GM12873 (cell line): ENCODE measurements around the gene LYRM7.

Source experiments
- TF ChIP-seq, protein P1 (sequence below): IDR thresholded peaks from 2 replicates; pipeline ENCODE4 v1.5.1; 2012; ENCODE audit warnings: low read depth, mild to moderate bottlenecking, moderate library complexity, low read length, control low read depth; ENCODE audit not compliant: insufficient read depth; ENCODE audit errors: missing control alignments

The LYRM7 gene

DNA sequence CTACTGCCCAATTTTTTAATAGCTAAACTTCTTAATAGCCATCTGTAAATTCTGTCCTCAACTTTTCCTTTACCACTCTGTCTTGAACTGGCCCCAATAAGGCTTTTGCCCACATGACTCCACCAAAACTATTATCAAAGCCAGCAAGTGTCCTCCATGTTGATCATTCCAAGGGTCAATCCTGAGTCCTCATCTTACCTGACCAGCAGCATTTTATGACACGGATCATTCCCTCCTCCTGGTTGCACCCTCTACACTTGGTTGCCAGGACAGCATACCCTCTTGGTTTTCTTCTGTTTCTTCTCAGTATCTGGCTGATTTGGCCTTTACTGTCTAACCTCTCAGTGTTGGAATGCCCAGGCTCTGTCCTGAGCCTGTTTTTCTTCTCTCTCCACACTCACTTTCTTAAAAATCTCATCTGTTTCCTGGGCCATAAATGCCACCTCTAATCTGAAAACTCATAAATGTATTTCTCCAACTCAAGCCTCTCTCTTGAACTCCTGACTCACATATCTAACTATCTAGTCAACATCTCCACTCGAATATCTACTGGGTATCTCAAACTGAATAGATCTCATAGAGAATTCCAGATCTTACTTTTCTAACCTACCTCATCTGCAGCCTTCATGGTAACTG lies 53.1 kb downstream of the LYRM7 start:
- TF ChIP-seq, protein P1, sequence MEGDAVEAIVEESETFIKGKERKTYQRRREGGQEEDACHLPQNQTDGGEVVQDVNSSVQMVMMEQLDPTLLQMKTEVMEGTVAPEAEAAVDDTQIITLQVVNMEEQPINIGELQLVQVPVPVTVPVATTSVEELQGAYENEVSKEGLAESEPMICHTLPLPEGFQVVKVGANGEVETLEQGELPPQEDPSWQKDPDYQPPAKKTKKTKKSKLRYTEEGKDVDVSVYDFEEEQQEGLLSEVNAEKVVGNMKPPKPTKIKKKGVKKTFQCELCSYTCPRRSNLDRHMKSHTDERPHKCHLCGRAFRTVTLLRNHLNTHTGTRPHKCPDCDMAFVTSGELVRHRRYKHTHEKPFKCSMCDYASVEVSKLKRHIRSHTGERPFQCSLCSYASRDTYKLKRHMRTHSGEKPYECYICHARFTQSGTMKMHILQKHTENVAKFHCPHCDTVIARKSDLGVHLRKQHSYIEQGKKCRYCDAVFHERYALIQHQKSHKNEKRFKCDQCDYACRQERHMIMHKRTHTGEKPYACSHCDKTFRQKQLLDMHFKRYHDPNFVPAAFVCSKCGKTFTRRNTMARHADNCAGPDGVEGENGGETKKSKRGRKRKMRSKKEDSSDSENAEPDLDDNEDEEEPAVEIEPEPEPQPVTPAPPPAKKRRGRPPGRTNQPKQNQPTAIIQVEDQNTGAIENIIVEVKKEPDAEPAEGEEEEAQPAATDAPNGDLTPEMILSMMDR = no peak

DNA sequence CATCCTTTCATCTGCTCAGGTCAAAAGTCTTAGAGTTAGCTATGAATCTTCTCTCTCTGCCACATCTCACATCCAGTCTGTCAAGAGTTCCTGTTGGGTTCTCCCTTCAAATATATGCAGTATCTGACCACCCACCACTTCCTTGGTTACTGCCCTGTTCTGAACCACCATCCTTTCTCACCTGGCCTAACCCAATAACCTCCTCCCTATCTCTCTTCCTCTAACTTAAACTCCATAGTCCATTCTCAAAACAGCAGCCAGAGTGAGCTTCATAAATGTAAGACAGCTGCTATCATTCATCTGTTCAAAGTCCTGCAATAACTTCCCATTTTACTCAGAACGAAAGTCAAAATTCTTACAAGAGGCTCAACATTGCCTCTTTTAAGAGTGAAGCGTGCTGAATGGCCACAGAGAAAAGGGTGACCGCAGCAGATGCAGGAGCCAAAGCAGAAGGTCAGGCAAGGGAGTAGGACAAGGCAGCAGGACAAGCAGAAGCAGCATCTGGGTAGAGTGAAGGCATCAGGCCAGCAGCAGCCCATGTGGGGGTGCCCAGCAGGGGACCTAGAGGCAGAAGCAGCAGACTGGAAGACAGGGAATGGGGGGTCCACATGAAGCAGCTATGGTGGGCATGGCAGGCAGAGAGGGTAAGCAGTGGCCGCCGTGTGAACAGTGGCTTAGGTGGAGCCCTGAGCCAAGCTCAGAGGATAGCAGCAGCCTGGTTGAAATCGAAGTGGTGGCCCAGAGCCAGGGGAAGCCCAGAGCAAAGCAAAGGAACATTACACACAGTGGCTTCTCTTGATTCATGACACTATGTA lies 53.9 kb downstream of the LYRM7 start:
- TF ChIP-seq, protein P1 = no peak

DNA sequence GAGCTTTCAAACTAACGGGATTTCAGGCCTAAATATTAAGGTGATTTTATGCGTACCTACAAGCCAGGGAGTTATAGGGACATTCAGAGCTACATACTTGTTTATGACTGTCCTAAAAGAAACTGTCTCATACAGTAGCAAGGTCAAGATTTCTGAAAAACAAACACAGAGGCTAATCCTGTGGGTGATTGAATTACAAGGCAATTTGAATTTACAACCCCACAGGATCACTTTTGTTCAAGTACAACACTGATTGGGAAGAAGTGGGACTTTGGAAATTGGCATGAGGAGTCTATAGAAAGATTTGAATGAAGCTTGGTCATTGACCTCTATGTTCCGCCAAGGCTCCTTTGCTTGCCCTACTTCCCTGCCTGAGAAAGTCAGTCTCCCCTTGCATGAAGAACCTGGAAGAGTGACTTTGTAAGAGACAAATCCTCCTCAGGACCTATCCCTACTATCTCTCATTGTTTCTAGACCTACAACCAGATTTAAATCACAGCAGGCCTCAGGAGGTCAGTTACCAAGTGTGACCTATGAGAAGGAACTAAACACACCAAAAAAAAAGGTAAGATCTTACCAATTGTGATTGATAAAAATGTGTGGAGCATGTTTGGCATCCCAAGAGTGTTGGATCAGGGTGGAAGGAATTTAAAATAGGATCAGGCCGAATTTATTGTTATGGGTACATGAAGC lies 54.7 kb downstream of the LYRM7 start:
- TF ChIP-seq, protein P1 = no peak

DNA sequence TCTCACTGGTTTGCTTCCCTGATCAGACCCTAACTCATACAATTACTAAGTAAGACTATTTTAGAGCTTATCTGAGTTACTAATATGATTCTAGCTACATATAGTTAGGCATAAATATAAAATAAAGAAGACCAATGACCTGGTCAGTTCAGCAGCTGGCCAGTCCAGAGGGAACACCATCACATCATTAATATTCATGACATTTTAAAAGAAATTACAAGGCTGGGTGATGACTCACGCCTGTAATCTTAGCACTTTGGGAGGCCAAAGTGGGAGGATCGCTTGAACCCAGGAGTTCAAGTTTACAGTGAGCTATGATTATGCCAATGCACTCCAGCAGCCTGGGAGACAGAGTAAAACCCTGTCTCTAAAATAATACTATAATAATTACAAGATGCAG lies 56.2 kb downstream of the LYRM7 start:
- TF ChIP-seq, protein P1 = no peak

DNA sequence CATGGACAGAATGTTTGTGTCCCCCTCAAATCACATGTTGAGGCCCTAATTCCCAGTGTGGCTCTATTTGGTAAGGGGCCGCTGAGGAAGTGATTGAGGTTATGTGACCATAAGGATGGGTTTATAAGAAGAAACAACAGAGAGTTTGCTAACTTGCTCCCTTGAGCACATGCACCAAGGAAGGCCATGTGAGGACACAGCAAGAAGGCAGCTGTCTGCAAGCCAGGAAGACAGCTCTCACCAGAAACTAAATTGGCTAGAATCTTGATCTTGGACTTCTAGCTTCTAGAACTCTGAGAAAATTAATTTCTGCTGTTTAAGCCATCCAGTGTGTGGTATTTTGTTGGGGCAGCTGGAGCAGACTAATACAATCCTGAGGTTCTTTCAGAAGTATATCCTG lies 57.9 kb downstream of the LYRM7 start:
- TF ChIP-seq, protein P1 = no peak

DNA sequence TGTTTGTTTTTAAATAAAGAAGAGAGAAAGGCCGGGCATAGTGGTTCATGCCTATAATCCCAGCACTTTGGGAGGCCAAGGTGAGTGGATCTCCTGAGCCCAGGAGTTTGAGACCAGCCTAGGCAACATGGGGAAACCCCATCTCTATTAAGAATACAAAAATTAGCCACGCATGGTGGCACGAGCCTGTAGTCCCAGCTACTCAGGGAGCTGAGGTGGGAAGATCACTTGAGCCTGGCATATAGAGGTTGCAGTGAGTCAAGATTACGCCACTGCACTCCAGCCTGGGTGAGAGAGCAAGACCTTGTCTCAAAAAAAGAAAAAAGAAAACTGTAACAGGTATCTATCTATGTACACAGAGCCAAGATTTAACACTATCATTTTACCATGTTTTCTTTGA lies 58.9 kb downstream of the LYRM7 start:
- TF ChIP-seq, protein P1 = no peak

DNA sequence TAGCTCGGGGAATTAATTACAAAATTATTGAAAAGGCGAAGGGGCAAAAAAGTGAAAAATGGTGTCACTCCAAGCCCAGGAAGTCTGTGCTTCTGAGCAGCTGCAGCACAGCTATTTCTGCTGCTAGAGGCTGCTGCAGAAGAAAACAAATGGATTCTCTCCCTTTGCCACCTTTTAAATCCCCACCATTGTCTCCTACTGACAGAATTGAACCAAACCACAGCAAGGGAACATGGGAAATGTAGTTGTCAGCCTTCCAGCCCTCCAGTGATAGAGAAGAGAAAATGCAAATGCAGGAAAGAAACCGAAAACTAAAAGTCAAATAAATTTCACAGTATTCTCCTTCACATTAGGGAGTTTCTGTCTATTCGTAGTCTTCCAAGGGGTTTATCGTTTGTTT lies 59.7 kb downstream of the LYRM7 start:
- TF ChIP-seq, protein P1 = no peak
